Hepatocyte (in vitro differentiated cells): ENCODE data around the gene HOPX. TPM values are rescaled to one million over a fixed set of nuclear protein-coding genes. Genes with fewer than 3 reads are reported as not detected.

Experiments used
- DNase-seq: peaks from one replicate; pipeline ENCODE4 v3.0.0-alpha.2; 2016; ENCODE audit warnings: low spot score
- H2AFZ ChIP-seq: fragments of 200-600 bp; sonication (generic); 2 replicates; pipeline ENCODE4 v1.6.0; 2016; ENCODE audit warnings: antibody characterized with exemption, mild to moderate bottlenecking
- H3K27ac ChIP-seq: fragments of 200-600 bp; sonication (generic); 2 replicates; pipeline ENCODE4 v1.5.1; 2016; ENCODE audit warnings: mild to moderate bottlenecking
- H3K27me3 ChIP-seq: fragments of 200-600 bp; sonication (generic); 2 replicates; pipeline ENCODE4 v1.6.1; 2016
- H3K36me3 ChIP-seq: fragments of 200-600 bp; sonication (generic); replicated peaks from 2 replicates; pipeline ENCODE4 v1.5.1; 2016; ENCODE audit warnings: low read depth; ENCODE audit not compliant: insufficient read depth
- H3K4me1 ChIP-seq: fragments of 200-600 bp; sonication (generic); 2 replicates; pipeline ENCODE4 v1.5.1; 2016; ENCODE audit warnings: mild to moderate bottlenecking, moderate library complexity; ENCODE audit not compliant: insufficient read depth
- H3K4me2 ChIP-seq: fragments of 200-600 bp; sonication (generic); 2 replicates; pipeline ENCODE4 v1.6.0; 2016
- H3K4me3 ChIP-seq: fragments of 200-600 bp; sonication (generic); 2 replicates; pipeline ENCODE4 v1.5.1; 2016; ENCODE audit warnings: mild to moderate bottlenecking
- H3K79me2 ChIP-seq: fragments of 200-600 bp; sonication (generic); 2 replicates; pipeline ENCODE4 v1.6.0; 2017; ENCODE audit warnings: mild to moderate bottlenecking
- H3K9me2 ChIP-seq: fragments of 200-600 bp; sonication (generic); replicated peaks from 2 replicates; pipeline ENCODE4 v1.6.0; 2017; ENCODE audit warnings: mild to moderate bottlenecking; ENCODE audit not compliant: insufficient read depth
- H3K9me3 ChIP-seq: fragments of 200-600 bp; sonication (generic); 2 replicates; pipeline ENCODE4 v1.5.1; 2016; ENCODE audit warnings: low read depth, mild to moderate bottlenecking
- H4K20me1 ChIP-seq: fragments of 200-600 bp; sonication (generic); 2 replicates; pipeline ENCODE4 v1.6.0; 2016; ENCODE audit warnings: mild to moderate bottlenecking; ENCODE audit not compliant: insufficient read depth, poor library complexity, severe bottlenecking
- EZH2 ChIP-seq: fragments of 200-600 bp; sonication (generic); IDR thresholded peaks from 2 replicates; pipeline ENCODE4 v1.6.1; 2016; ENCODE audit warnings: antibody characterized with exemption, mild to moderate bottlenecking, borderline replicate concordance
- EZH2phosphoT487 ChIP-seq: fragments of 200-600 bp; sonication (generic); IDR thresholded peaks from one replicate; pipeline ENCODE4 v1.6.1; 2018; ENCODE audit warnings: antibody characterized with exemption, mild to moderate bottlenecking, low read depth, moderate library complexity; ENCODE audit not compliant: unreplicated experiment, severe bottlenecking
- WGBS: methylation state at CpG from one replicate; pipeline ENCODE4 v1.1.6; 2016; ENCODE audit warnings: low lambda C conversion rate; ENCODE audit errors: missing lambda C conversion rate; 5-methylcytosine and 5-hydroxymethylcytosine counted together
- polyA plus RNA-seq: library from polyadenylated mRNA; unstranded; fragments of >200 nt; fragmentation: Nextera tagmentation; extraction: Ambion mirVana; gene quantifications from 2 replicates; pipeline ENCODE4 v1.2.1, GENCODE V29; 2016
- total RNA-seq: library from RNA; depleted of rRNA; stranded (reverse); fragments of >200 nt; gene quantifications from 2 replicates; pipeline ENCODE4 v1.2.3, GENCODE V29; 2014
- TF ChIP-seq, protein P1 (sequence below): fragments of 200-600 bp; sonication (generic); IDR thresholded peaks from 2 replicates; pipeline ENCODE4 v1.5.1; 2016; ENCODE audit warnings: antibody characterized with exemption, mild to moderate bottlenecking; ENCODE audit not compliant: poor library complexity

The HOPX gene
- total and polyA plus RNA-seq, 2 experiments from 2014 or later, result 11.7 to 17.7 TPM

DNA sequence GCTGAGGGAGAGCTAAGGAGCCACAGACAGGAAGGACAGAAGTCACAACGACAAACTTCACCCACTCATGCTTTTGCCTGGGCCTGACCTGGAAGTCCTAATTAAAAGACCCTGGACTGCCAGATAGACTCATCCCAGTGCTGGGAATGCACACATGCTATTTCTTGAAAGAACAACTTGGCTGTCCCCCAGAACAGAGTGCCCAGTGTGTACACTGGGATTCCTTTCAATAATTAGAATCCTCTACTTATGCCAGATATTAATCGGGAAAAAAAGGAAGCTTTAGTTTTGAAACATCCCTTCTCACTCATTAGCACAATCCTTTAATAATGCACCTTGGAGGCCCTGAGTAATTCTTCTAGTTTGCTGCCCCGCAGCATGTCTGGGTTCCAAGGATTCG is 3.4 kb downstream of the HOPX start:
- Histone ChIP-seq H3K9me2 (no peaks in the 10 kb centered on the region), H2AFZ (no peak overlapping the region), H3K4me3 (no peak overlapping the region), H3K4me1 (peaks cover 4% of the 10 kb centered on the region), H3K4me2 (no peak overlapping the region), H3K9me3 (no peaks in the 10 kb centered on the region), H3K27me3 (no peaks in the 10 kb centered on the region), H3K36me3 (no peaks in the 10 kb centered on the region), H3K27ac (no peak overlapping the region), H3K79me2 (no peaks in the 10 kb centered on the region), H4K20me1 (no peaks in the 10 kb centered on the region)
- WGBS, result 89% methylated on average over 4 of the region's 4 CpGs
- no peak for DNase-seq
- TF ChIP-seq EZH2 (no peak), EZH2phosphoT487 (no peak)
- TF ChIP-seq, protein P1, sequence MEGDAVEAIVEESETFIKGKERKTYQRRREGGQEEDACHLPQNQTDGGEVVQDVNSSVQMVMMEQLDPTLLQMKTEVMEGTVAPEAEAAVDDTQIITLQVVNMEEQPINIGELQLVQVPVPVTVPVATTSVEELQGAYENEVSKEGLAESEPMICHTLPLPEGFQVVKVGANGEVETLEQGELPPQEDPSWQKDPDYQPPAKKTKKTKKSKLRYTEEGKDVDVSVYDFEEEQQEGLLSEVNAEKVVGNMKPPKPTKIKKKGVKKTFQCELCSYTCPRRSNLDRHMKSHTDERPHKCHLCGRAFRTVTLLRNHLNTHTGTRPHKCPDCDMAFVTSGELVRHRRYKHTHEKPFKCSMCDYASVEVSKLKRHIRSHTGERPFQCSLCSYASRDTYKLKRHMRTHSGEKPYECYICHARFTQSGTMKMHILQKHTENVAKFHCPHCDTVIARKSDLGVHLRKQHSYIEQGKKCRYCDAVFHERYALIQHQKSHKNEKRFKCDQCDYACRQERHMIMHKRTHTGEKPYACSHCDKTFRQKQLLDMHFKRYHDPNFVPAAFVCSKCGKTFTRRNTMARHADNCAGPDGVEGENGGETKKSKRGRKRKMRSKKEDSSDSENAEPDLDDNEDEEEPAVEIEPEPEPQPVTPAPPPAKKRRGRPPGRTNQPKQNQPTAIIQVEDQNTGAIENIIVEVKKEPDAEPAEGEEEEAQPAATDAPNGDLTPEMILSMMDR, result no peak

DNA sequence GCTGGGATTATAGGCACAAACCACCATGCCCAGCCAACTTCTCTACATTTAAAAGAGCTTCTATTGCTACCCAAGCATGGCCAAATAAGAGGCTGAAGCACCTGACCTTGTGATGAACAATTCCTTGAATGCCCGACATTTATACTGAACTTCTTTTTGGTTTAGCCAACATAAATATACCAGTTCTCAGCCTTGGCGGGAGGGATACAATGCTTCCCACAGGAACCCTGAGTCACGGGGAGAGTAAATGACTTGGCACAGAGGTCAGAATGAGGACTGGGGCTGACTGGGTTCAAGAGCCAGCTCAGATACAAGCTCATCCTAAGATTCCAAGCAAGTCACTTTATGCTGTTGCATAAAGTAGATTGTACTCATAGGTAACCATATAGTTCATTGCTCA is 6.1 kb downstream of the HOPX start:
- Histone ChIP-seq H3K4me2 (no peak overlapping the region), H3K27ac (no peak overlapping the region), H3K4me1 (no peaks in the 10 kb centered on the region), H2AFZ (no peak overlapping the region), H4K20me1 (no peaks in the 10 kb centered on the region), H3K79me2 (no peaks in the 10 kb centered on the region), H3K9me2 (no peaks in the 10 kb centered on the region), H3K36me3 (no peaks in the 10 kb centered on the region), H3K27me3 (no peaks in the 10 kb centered on the region), H3K4me3 (no peak overlapping the region), H3K9me3 (no peaks in the 10 kb centered on the region)
- TF ChIP-seq EZH2 (no peak), EZH2phosphoT487 (no peak)
- TF ChIP-seq, protein P1, result no peak
- WGBS, result 90% methylated on average over 3 of the region's 3 CpGs
- no peak for DNase-seq

DNA sequence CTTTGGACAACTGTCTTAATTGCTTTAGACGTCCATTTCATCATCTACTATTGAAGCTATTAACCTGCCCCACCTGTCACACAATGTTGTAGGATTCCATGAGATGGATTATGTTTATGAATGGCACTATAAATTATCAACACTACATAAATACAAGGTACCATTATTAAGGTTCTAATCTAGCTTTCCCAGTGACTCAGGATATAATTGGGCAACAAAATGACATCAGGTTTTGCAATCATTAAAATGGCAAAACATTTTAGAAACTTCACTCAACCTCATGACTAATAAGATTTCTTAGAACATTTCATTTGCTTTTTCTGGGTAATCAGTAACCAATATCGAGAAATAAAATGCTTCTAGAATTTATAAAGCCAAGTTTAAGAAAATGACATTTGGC is 9.2 kb downstream of the HOPX start:
- Histone ChIP-seq H3K4me1 (no peaks in the 10 kb centered on the region), H3K4me2 (no peak overlapping the region), H3K4me3 (no peak overlapping the region), H3K27me3 (no peaks in the 10 kb centered on the region), H4K20me1 (no peaks in the 10 kb centered on the region), H2AFZ (no peak overlapping the region), H3K9me3 (no peaks in the 10 kb centered on the region), H3K9me2 (no peaks in the 10 kb centered on the region), H3K36me3 (no peaks in the 10 kb centered on the region), H3K27ac (no peak overlapping the region), H3K79me2 (no peaks in the 10 kb centered on the region)
- 86% methylated on average over 2 of the region's 2 CpGs for WGBS
- TF ChIP-seq EZH2 (no peak), EZH2phosphoT487 (no peak)
- TF ChIP-seq, protein P1, result no peak
- DNase-seq, result no peak

DNA sequence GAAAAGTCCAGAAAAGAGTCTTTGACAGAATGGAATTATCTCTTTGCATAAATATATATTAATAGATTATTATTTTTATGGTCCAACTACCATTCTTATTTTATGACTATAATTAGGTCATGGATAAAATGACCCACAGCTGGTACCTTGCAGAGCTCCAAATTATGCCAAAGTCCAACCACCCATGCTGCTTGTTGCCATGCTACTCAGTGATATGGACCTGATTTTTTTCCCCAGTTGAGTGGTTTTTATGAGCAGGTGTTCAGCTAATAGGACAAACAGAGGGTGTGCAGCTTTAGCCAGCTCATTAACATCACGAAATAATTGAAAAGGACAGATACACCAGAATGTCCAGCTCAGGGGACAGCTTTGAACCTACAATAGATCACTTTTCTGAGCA is 9.7 kb downstream of the HOPX start:
- no peak overlapping the region for H3K4me3 ChIP-seq

More for the DNA sequence above, 9.7 kb downstream of the HOPX start:
- Histone ChIP-seq H3K36me3 (no peaks in the 10 kb centered on the region), H2AFZ (no peak overlapping the region), H3K9me3 (no peaks in the 10 kb centered on the region), H3K4me2 (no peak overlapping the region), H3K4me1 (no peaks in the 10 kb centered on the region), H3K27me3 (no peaks in the 10 kb centered on the region), H4K20me1 (no peaks in the 10 kb centered on the region), H3K27ac (no peak overlapping the region), H3K9me2 (no peaks in the 10 kb centered on the region), H3K79me2 (no peaks in the 10 kb centered on the region)
- DNase-seq, result no peak
- WGBS, result 81% methylated on average over 1 of the region's 1 CpG
- TF ChIP-seq EZH2phosphoT487 (no peak), EZH2 (no peak)
- TF ChIP-seq, protein P1, result no peak
